ENCODE results near the gene ANKFN1.

Gene ANKFN1

GRCh38 chr17:56440419-56440818 lies 287.1 kb downstream of the ANKFN1 start:
- no peak for TF ChIP-seq CTCF (IDR thresholded peaks at IDR 0.05; ENCODE audit: low read depth, low read length)
- DNase-seq (ENCODE audit: extremely low read depth, low read depth), result no peak

GRCh38 chr17:56441308-56441707 lies 288.0 kb downstream of the ANKFN1 start:
- no peak for TF ChIP-seq CTCF (IDR thresholded peaks at IDR 0.05; ENCODE audit: low read depth, low read length)
- no peak for DNase-seq (ENCODE audit: extremely low read depth, low read depth)

GRCh38 chr17:56445692-56446411 lies 292.6 kb downstream of the ANKFN1 start:
- no peak for DNase-seq (ENCODE audit: extremely low read depth, low read depth)
- no peak for TF ChIP-seq CTCF (IDR thresholded peaks at IDR 0.05; ENCODE audit: low read depth, low read length)

- no peak for TF ChIP-seq CTCF (IDR thresholded peaks at IDR 0.05; ENCODE audit: low read depth, low read length)
- DNase-seq (ENCODE audit: extremely low read depth, low read depth), result no peak
These were observed 293.9 kb downstream of the ANKFN1 start for GRCh38 chr17:56447171-56447570.

GRCh38 chr17:56448371-56448770 lies 295.1 kb downstream of the ANKFN1 start:
- no peak for DNase-seq (ENCODE audit: extremely low read depth, low read depth)

GRCh38 chr17:56449176-56449575 lies 295.9 kb downstream of the ANKFN1 start:
- no peak for DNase-seq (ENCODE audit: extremely low read depth, low read depth)
- TF ChIP-seq CTCF (IDR thresholded peaks at IDR 0.05; ENCODE audit: low read depth, low read length), result no peak

More at GRCh38 chr17:56448371-56448770, 295.1 kb downstream of the ANKFN1 start:
- no peak for TF ChIP-seq CTCF (IDR thresholded peaks at IDR 0.05; ENCODE audit: low read depth, low read length)

GRCh38 chr17:56451629-56452028 lies 298.4 kb downstream of the ANKFN1 start:
- DNase-seq (ENCODE audit: extremely low read depth, low read depth), result no peak
- no peak for TF ChIP-seq CTCF (IDR thresholded peaks at IDR 0.05; ENCODE audit: low read depth, low read length)

Data from AG09319 (cell line).